GM19372 (cell line): ENCODE results near the gene KLK1.

Source experiments
- ATAC-seq: cut with Tn5 transposase; IDR thresholded peaks from one replicate; pipeline ENCODE4 v1.9.1; 2021; ENCODE audit warnings: mild to moderate bottlenecking, low read depth, moderate library complexity; ENCODE audit not compliant: unreplicated experiment

The KLK1 gene

GRCh38 chr19:50823389-50824042, at the start of gene KLK1:
Gene KLK1 (minus strand): TSS chr19:50823787. CDS start chr19:50823748, 39 bp downstream.
- ATAC-seq, result no peak

- no peak for ATAC-seq
Measured at GRCh38 chr19:50873056-50873455, 49.5 kb upstream of the KLK1 start, which contains the start of gene KLK2. Gene KLK2 (plus strand): TSS chr19:50873439. CDS start chr19:50873474, 35 bp downstream.

GRCh38 chr19:50870417-50871089, 47.0 kb upstream of the KLK1 start:
- ATAC-seq, result no peak

GRCh38 chr19:50869479-50869878, 45.9 kb upstream of the KLK1 start:
- ATAC-seq, result no peak

GRCh38 chr19:50861496-50862286, 38.1 kb upstream of the KLK1 start:
- ATAC-seq, result no peak

- ATAC-seq, result no peak
Measured at GRCh38 chr19:50861010-50861409, 37.4 kb upstream of the KLK1 start.

- ATAC-seq, result no peak
Measured at GRCh38 chr19:50859849-50860248, 36.3 kb upstream of the KLK1 start.

GRCh38 chr19:50858886-50859285, 35.3 kb upstream of the KLK1 start:
- no peak for ATAC-seq

- no peak for ATAC-seq
Measured at GRCh38 chr19:50857366-50857765, 33.8 kb upstream of the KLK1 start.

- ATAC-seq, result no peak
Measured at GRCh38 chr19:50854636-50855410, 31.2 kb upstream of the KLK1 start, which contains the start of gene KLK3. Gene KLK3 (plus strand): TSS chr19:50854915. CDS start chr19:50854956, 41 bp downstream.

GRCh38 chr19:50851620-50852019, 28.0 kb upstream of the KLK1 start:
- no peak for ATAC-seq

- ATAC-seq, result no peak
Measured at GRCh38 chr19:50850738-50851137, 27.2 kb upstream of the KLK1 start.

- ATAC-seq, result no peak
Measured at GRCh38 chr19:50844296-50844935, 20.8 kb upstream of the KLK1 start.

GRCh38 chr19:50843701-50844221, 20.2 kb upstream of the KLK1 start:
- ATAC-seq, result no peak

GRCh38 chr19:50843205-50843604, 19.6 kb upstream of the KLK1 start:
- ATAC-seq, result no peak

GRCh38 chr19:50842130-50842529, 18.5 kb upstream of the KLK1 start:
- ATAC-seq, result no peak

- no peak for ATAC-seq
Measured at GRCh38 chr19:50839712-50840655, 16.4 kb upstream of the KLK1 start.

GRCh38 chr19:50838239-50838638, 14.7 kb upstream of the KLK1 start:
- ATAC-seq, result no peak

- ATAC-seq, result no peak
Measured at GRCh38 chr19:50837300-50837699, 13.7 kb upstream of the KLK1 start.
